Measurements from ENCODE around the gene EMP3.

The EMP3 gene

DNA sequence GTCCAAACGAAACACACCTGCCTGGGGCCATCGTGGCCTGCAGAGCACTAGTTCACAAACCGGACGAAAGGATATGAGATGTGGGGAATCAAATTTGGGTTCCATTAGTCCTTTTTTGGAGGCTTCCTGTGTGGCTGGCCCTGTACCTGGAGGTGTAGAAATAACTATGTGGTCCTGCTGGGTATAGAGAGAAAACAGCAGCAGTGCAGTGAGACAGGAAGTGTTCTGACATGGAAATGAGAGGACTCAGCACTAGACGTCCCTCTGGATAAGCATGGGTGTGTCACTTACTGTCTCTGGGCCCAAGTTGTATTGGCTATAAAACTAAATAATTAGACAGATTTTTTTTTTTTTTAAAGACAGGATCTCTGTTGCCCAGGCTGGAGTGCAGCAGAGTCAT, 53.7 kb downstream of the EMP3 start:
- no peak for DNase-seq (ENCODE audit: low spot score)

Data from CD4-positive, alpha-beta T cell treated with Interleukin-15 for 4 hours (primary cell).